HG03139 (cell line): ENCODE measurements around the gene SLC6A9.

Source experiments
- ATAC-seq: cut with Tn5 transposase; IDR thresholded peaks from one replicate; pipeline ENCODE4 v1.9.1; 2021; ENCODE audit not compliant: unreplicated experiment

The SLC6A9 gene

DNA sequence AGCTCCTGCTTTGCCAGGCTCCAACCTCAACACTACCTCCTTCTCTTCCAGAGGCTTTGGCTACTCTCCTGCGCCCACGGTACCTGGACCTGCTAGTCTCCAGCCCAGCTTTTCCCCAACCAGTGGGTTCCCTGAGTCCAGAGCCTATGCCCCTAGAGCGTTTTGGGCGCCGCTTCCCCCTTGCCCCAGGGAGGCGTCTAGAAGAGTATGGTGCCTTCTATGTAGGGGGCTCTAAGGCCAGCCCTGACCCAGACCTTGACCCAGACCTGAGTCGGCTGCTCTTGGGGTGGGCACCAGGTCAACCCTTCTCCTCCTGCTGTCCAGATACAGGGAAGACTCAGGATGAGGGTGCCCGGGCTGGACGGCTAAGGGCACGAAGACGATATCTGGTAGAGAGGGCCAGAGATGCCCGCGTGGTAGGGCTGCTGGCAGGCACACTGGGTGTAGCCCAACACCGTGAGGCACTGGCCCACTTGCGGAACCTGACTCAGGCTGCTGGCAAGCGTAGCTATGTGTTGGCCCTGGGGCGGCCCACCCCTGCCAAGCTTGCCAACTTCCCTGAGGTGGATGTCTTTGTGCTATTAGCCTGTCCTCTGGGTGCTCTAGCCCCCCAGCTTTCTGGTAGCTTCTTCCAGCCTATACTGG is 59.8 kb downstream of the SLC6A9 start:
- ATAC-seq: no peak

GRCh38 chr1:43970911-43971310 is 60.4 kb downstream of the SLC6A9 start:
- no peak for ATAC-seq

DNA sequence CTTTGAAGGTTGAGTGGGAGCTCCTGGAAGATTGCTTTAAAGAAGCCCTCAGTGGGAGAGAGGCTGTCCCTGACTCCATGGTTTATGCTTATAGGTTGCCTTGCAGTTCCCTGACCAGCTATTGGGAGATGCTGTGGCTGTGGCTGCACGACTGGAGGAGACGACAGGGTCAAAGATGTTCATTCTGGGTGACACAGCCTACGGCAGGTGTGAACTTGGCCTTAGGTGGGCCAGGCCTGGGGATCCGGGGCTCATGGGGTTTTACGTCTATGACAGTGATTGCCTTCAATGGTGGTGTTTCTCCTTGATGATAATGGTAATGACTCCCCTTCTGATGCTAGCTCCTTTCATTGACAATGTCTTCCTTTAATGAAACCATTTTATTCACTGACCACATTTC is 60.8 kb downstream of the SLC6A9 start:
- no peak for ATAC-seq

GRCh38 chr1:43969746-43970466 is 61.4 kb downstream of the SLC6A9 start, which contains the start of gene DPH2:
TSS of gene DPH2 (plus strand) at chr1:43970010. CDS start at chr1:43970176, 166 bp downstream.
- ATAC-seq: peak; percentile 83

GRCh38 chr1:43969416-43969745 is 61.9 kb downstream of the SLC6A9 start:
- ATAC-seq: no peak

- no peak for ATAC-seq
These were observed 62.8 kb downstream of the SLC6A9 start for GRCh38 chr1:43968348-43968948.

- no peak for ATAC-seq
These were observed 65.9 kb downstream of the SLC6A9 start for GRCh38 chr1:43965316-43965715.

- ATAC-seq: no peak
These were observed 67.4 kb downstream of the SLC6A9 start for GRCh38 chr1:43963890-43964289.

GRCh38 chr1:43963006-43963405 is 68.3 kb downstream of the SLC6A9 start:
- no peak for ATAC-seq

GRCh38 chr1:43962324-43962723 is 68.9 kb downstream of the SLC6A9 start:
- no peak for ATAC-seq

DNA sequence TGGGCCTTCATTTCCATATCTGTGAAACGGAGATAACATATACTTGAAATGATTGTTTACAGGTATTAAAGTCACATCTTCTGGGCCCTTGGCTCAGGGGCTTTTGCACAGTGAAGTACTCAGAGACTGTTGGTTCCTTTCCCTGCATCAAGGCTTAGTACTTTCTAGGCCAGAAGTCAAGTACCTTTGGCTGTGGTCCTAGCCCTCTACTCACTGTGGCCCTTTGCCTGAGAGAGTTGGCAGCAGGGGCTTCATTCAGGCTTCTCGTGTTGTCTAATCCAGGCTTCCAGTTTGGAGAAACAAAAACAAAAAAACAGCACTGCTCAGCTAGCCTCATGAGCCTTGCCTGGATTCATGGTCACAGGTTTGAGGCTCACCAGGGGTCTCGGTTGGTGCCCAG is 69.6 kb downstream of the SLC6A9 start:
- no peak for ATAC-seq

DNA sequence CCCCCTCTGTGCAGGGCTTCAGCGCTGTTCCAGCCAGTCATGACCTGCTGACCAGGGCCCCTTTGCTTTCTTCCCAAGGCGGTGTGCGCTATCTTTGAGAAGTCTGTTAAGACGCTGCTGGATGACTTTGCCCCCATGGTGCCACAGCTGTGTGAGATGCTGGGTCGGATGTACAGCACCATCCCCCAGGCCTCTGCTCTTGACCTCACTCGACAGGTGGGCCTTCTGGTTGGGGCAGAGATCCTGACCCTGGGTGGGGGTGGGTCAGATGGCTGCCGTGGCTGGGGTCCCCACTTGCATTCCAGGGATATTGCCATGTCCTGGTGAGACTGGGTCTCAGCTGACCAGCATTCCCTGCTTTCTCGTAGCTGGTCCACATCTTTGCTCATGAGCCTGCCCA is 70.5 kb downstream of the SLC6A9 start:
- ATAC-seq: no peak

GRCh38 chr1:43958351-43959255 is 72.7 kb downstream of the SLC6A9 start:
- ATAC-seq: no peak

DNA sequence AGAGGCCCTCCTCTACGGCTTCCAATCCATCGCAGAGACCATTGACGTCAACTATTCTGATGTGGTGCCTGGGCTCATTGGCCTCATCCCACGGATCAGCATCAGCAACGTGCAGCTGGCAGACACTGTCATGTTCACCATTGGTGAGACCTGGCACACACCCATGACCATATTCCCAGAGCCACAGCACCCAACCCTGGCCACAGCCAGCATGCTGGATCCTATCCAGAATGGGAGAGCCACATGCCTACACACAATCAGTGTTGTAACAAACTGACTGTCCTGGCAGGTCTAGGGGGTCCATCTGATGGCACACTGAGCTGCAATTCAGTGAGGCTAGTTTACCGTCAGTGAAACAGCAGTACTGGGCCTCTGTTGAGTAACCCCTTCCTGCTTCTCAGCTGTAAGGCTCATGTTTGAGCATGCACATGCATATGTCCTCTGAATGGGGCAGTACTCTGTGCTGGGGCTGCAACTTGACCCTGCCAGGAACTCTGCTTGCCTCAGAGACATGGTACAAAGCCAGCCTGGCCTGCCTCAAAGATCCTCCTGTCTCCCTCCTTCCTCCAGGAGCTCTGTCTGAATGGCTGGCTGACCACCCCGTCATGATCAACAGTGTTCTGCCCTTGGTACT is 73.7 kb downstream of the SLC6A9 start:
- no peak for ATAC-seq

- no peak for ATAC-seq
These were observed 75.0 kb downstream of the SLC6A9 start for GRCh38 chr1:43956234-43956633.

- no peak for ATAC-seq
These were observed 77.2 kb downstream of the SLC6A9 start for GRCh38 chr1:43954036-43954435.

DNA sequence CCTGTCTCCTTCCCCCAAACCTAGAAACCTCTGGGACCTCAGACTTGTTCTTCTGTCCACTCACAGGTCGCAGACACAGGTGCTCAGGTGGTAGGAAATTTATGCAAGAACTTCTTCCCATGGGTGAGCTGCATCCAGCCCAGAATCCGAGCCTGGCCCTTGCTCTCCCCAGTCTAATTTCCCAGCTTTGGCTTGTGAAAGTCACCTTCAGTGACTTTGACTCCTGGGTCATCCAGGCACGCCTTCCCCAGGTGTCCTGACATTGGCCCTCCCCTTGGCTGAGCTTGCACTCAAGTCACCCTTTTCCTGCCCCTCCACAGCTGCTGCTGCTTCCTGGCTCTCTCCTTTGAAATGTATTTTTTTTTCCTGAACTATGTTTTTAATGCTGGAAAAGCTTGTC is 77.9 kb downstream of the SLC6A9 start:
- ATAC-seq: no peak

- ATAC-seq: no peak
These were observed 78.4 kb downstream of the SLC6A9 start for GRCh38 chr1:43952731-43953346.

DNA sequence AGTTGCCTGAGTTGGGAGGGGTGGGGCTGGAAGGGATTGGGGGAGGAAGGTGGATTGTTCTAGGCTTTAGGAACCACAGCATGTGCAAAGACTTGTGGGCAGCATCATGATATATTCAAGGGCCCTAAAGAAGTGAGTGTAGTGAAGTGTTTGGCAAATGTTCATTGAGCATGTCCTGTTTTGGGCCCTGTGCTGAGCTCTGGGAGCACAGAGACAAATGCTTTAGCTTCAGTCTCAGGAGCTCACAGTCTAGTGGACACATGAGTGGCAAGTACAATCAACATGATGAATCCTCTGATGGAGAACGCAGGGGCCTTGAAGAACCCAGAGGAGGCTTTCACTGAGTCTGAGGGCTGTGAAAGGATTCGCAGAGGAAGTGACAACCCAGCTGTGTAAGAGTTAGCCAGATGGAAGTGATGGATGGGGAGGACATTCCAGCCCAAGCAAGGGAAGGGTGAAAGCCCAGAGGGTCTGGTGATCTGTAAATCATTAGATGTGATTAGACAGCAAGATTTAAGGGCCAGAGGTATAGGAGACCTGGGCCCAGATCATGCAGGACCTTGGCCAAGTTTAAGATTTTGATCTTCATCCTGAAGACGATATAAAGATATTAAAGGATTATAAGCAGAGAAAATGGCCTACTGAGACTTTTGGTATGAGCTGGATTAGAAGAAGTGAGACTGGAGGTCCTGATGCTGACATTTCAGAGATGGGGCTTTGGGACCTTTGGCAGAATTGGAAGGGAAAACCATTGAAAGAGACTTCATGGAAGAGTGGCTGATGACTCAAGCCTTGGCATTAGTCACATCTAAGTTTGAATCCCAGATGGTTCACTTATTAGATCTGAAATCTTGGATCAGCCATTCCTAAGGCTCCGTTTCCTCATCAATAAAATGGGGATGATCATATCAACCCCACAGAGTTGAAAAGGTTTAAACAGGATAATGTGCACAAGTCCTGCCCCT is 80.0 kb downstream of the SLC6A9 start:
- no peak for ATAC-seq
